Measurements from ENCODE around the gene HTT. TPM values are rescaled to one million over a fixed set of nuclear protein-coding genes. Genes with fewer than 3 reads are reported as not detected.

The HTT gene
- total and polyA plus RNA-seq, 2 of the 8 experiments (the other 6 are each of a cell fraction or from before 2014, with no cell fraction given): 24.0 to 71.0 TPM

DNA sequence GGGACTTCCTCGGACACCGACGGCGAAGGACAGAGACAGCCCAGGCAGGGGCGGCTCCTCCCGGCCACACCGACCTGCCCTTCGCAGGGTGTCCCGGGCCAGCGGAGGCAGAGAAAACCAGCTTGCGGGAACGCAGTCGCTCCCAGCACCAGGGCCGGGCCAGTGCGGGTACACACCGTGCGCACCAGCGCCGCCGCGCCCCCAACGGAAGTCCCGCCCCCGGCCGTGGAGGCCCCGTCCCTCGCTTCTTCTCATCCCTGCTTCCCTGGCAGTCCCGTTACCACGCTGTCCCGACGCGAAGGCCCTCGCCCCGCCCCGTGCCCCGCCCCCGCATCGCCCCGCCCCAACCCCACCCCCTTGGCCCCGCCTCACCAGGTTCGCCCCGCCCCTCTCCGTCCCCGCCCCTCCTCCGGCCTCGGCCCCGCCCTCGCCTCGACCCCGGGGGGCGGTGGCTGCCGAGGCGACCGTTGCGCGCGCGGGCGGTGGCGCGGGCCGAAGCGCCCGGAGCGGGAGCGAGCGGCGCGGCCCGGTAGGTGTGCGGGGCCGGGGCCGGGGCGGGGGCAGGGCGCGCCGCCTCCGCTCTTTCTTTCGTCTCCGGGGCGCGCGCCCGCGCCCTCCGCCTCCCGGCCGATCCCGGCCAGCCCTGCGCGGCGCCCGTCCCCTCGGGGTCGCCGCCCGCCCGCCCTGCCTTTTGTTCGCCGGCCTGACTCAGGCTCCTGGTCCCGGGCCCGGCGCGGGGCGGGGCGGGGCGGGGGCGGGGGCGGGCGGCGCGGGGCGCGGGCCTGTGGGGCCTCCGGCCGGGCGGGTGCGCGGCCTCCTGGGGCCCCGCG, 218.3 kb downstream of the HTT start, which contains the start of gene RGS12 (continued):
- TF ChIP-seq POU5F1 (IDR thresholded peaks at IDR 0.05; ENCODE audit: low read depth, low read length) (no peak), POLR2A (IDR thresholded peaks at IDR 0.05; ENCODE audit: control extremely low read depth in 1 of 2, low read depth in 2 of 2, low read length in 2 of 2) (no peak), MAFK (IDR thresholded peaks at IDR 0.05; ENCODE audit: low read depth, low read length) (no peak), BACH1 (IDR thresholded peaks at IDR 0.05; ENCODE audit: low read length) (no peak), SP4 (IDR thresholded peaks at IDR 0.05; ENCODE audit: low read length) (no peak), CREB1 (IDR thresholded peaks at IDR 0.05) (peak; percentile 52; the same call in 1 of the 2 replicates), BRCA1 (IDR thresholded peaks at IDR 0.05; ENCODE audit: low read depth, low read length) (no peak), YY1 (IDR thresholded peaks at IDR 0.05; ENCODE audit: low read depth, low read length) (no peak), GTF2F1 (IDR thresholded peaks at IDR 0.05; ENCODE audit: borderline replicate concordance, low read depth, low read length) (no peak), JUND (IDR thresholded peaks at IDR 0.05; ENCODE audit: low read length) (no peak), EZH2 (IDR thresholded peaks at IDR 0.05; ENCODE audit: low read depth, low read length, severe bottlenecking) (no peak), TEAD4 (IDR thresholded peaks at IDR 0.05; ENCODE audit: low read depth, low read length) (no peak), KDM5A (IDR thresholded peaks at IDR 0.05; ENCODE audit: low read length) (no peak), ZNF274 (IDR thresholded peaks at IDR 0.05; ENCODE audit: borderline replicate concordance, extremely low read depth, low read length) (no peak), SP1 (IDR thresholded peaks at IDR 0.05; ENCODE audit: low read depth, low read length) (no peak), CHD1 (IDR thresholded peaks at IDR 0.05; ENCODE audit: low read depth, low read length) (no peak), SIX5 (IDR thresholded peaks at IDR 0.05; ENCODE audit: low read depth, low read length) (no peak), TAF1 (IDR thresholded peaks at IDR 0.05; ENCODE audit: low read depth, low read length) (peak; percentile 27; the same call in 1 of the 2 replicates), KDM4A (IDR thresholded peaks at IDR 0.05; ENCODE audit: low read depth, low read length, severe bottlenecking) (peak; percentile 97)
- TF ChIP-seq, protein P1, sequence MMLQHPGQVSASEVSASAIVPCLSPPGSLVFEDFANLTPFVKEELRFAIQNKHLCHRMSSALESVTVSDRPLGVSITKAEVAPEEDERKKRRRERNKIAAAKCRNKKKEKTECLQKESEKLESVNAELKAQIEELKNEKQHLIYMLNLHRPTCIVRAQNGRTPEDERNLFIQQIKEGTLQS (IDR thresholded peaks at IDR 0.05; ENCODE audit: insufficient read depth, low read depth, low read length): no peak
